CD4-positive, CD25-positive, alpha-beta regulatory T cell (primary cell): Measurements from ENCODE around the gene GMFB. TPM values are rescaled to one million over a fixed set of nuclear protein-coding genes. Genes with fewer than 3 reads are reported as not detected.

ENCODE experiments used
- ATAC-seq, 2 donors: fragments of 150-1000 bp; cut with Tn5 transposase; one replicate each; pipeline ENCODE4 v1.10.0; 2021; ENCODE audit warnings: low read depth in 2 of 2, moderate number of reproducible peaks in 2 of 2, moderate library complexity in 1 of 2
- DNase-seq, 3 donors: peaks; one replicate each; pipeline versions ENCODE4 v3.0.0 to v3.0.0-alpha.2; 2012 to 2022; ENCODE audit warnings: mixed read lengths in 1 of 3
- H3K27ac ChIP-seq: one replicate; pipeline ENCODE4 v1.7.0; 2013; ENCODE audit warnings: mild to moderate bottlenecking, low read length; ENCODE audit not compliant: insufficient read depth, poor library complexity, severe bottlenecking
- H3K27me3 ChIP-seq: one replicate; pipeline ENCODE4 v1.7.0; 2013; ENCODE audit warnings: low read length; ENCODE audit not compliant: control insufficient read depth, insufficient read depth
- H3K36me3 ChIP-seq: one replicate; pipeline ENCODE4 v1.7.0; 2013; ENCODE audit warnings: mild to moderate bottlenecking, low read length, moderate library complexity; ENCODE audit not compliant: control insufficient read depth, insufficient read depth
- H3K4me1 ChIP-seq: 2 replicates; pipeline ENCODE4 v1.7.0; 2013; ENCODE audit warnings: mild to moderate bottlenecking, low read length; ENCODE audit not compliant: insufficient read depth, control insufficient read depth, poor library complexity, severe bottlenecking
- H3K4me3 ChIP-seq: one replicate; pipeline ENCODE4 v1.7.0; 2013; ENCODE audit warnings: low read depth, mild to moderate bottlenecking, low read length, moderate library complexity
- H3K9me3 ChIP-seq, 2 experiments: 1 replicate in 1 of 2; 2 replicates in 1 of 2; pipeline ENCODE4 v1.7.0; 2013; ENCODE audit warnings: low read length in 2 of 2, mild to moderate bottlenecking in 1 of 2, moderate library complexity in 1 of 2; ENCODE audit not compliant: control insufficient read depth in 2 of 2
- H3K27ac Mint-ChIP-seq, 3 donors: one replicate each; pipeline ENCODE4 v1.8.0; 2020 to 2022; ENCODE audit warnings: mild to moderate bottlenecking in 3 of 3, mixed read lengths in 3 of 3, moderate library complexity in 2 of 3
- H3K27me3 Mint-ChIP-seq: one replicate; pipeline ENCODE4 v1.8.0; 2022; ENCODE audit warnings: mild to moderate bottlenecking, mixed read lengths
- H3K36me3 Mint-ChIP-seq: one replicate; pipeline ENCODE4 v1.8.0; 2020; ENCODE audit warnings: mixed read lengths
- H3K4me1 Mint-ChIP-seq, 4 donors: one replicate each; pipeline ENCODE4 v1.8.0; 2020 to 2022; ENCODE audit warnings: mixed read lengths in 4 of 4, mild to moderate bottlenecking in 1 of 4
- H3K4me3 Mint-ChIP-seq, 4 donors: one replicate each; pipeline ENCODE4 v1.8.0; 2020 to 2022; ENCODE audit warnings: mild to moderate bottlenecking in 4 of 4, mixed read lengths in 4 of 4, moderate library complexity in 3 of 4
- H3K9me3 Mint-ChIP-seq, 7 donors: one replicate each; pipeline ENCODE4 v1.8.0; 2020 to 2022; ENCODE audit warnings: mixed read lengths in 7 of 7, mild to moderate bottlenecking in 3 of 7, moderate library complexity in 2 of 7
- polyA plus RNA-seq, 4 donors: library from polyadenylated mRNA; unstranded; fragments of 300-500 nt; fragmentation: Illumina TruSeq; gene quantifications; one replicate each; pipeline ENCODE4 v1.2.3, GENCODE V29; 2021
- total RNA-seq: library from RNA; stranded (reverse); gene quantifications from one replicate; pipeline ENCODE4 v1.2.3, GENCODE V29; 2022

Gene GMFB
- total and polyA plus RNA-seq, 5 donors from 2014 or later, result 16.3 to 30.7 (median 20.8) TPM

DNA sequence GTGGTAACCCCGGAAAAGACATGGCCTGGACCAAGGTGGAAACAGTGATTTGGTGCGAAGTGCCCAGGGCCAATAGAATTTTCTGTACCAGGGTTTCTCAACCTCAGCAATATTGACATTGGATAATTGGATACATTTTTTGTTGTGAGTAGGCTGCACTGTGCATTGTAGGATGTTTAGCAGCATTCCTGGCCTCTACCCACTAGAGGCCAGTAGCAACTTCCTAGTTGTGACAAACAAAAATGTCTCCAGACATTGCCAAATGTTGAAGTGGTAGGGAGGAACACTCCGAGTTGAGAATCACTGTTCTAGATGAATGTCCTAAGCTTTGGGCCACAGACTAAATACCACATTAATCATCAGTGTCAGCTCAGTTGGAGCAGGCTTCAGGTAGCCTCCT lies 14.7 kb upstream of the GMFB start:
- Histone ChIP-seq H3K27ac (no peak overlapping the region), H3K27me3 (peaks cover 10% of the 10 kb centered on the region), H3K36me3 (no peaks in the 10 kb centered on the region), H3K9me3 (no peaks in the 10 kb centered on the region), H3K4me3 (no peak overlapping the region), H3K4me1 (no peaks in the 10 kb centered on the region)
- H3K27ac Mint-ChIP-seq, result no peak overlapping the region
- no peak for DNase-seq
- ATAC-seq, result no peak
- no peak overlapping the region for H3K4me3 Mint-ChIP-seq
- no peaks in the 10 kb centered on the region for H3K9me3 Mint-ChIP-seq
- H3K4me1 Mint-ChIP-seq, result no peaks in the 10 kb centered on the region
- no peaks in the 10 kb centered on the region for H3K36me3 Mint-ChIP-seq
- H3K27me3 Mint-ChIP-seq, result peaks cover 31% of the 10 kb centered on the region

DNA sequence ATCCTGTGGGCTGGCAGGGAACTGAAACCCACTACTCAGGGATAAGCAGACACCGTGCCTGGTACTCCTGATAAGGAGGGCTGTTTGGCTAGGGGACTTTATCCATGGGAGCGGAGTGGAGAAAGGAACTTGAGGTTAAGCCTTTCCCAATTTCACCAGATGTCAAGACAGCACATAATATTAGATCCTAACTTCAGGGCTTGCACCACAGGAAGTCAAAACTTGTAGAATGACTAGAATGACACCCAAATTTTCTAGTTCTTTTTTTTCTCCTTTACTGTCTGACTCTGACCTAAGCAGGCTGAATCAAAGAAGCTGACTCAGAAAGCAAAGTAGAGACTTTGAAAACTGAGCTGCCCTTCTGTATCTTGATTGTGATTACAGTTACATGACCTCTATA lies 13.8 kb upstream of the GMFB start:
- ATAC-seq (no peak), DNase-seq (no peak)
- H3K9me3 Mint-ChIP-seq, result no peaks in the 10 kb centered on the region
- Histone ChIP-seq H3K9me3 (no peaks in the 10 kb centered on the region), H3K27ac (no peak overlapping the region), H3K4me3 (no peak overlapping the region), H3K36me3 (no peaks in the 10 kb centered on the region), H3K4me1 (no peaks in the 10 kb centered on the region), H3K27me3 (peaks cover 11% of the 10 kb centered on the region)
- no peak overlapping the region for H3K27ac Mint-ChIP-seq
- H3K36me3 Mint-ChIP-seq, result no peaks in the 10 kb centered on the region
- peaks cover 35% of the 10 kb centered on the region for H3K27me3 Mint-ChIP-seq
- H3K4me1 Mint-ChIP-seq, result no peaks in the 10 kb centered on the region
- H3K4me3 Mint-ChIP-seq, result no peak overlapping the region

DNA sequence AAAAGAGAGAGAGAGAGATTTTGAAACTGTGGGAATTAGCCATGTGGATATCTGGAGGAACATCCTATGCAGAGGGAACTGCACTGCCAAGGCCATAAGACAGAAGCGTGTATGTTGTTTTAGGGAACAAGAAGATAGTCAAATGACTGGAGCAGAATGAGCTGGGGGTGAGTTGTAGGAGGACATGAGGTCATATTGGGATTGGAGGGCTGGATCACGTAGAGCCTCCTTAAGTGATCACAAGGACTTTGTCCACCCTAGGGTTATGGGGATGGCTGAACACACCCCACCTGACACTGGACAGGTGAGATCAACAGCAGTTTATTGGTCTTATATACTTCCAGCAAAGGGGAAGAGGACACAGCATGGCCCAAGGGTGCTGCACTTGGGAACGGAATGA lies 12.7 kb upstream of the GMFB start:
- Histone ChIP-seq H3K4me3 (no peak overlapping the region), H3K4me1 (no peaks in the 10 kb centered on the region), H3K27me3 (peaks cover 11% of the 10 kb centered on the region), H3K27ac (no peak overlapping the region), H3K9me3 (no peaks in the 10 kb centered on the region), H3K36me3 (no peaks in the 10 kb centered on the region)
- no peaks in the 10 kb centered on the region for H3K4me1 Mint-ChIP-seq
- H3K27me3 Mint-ChIP-seq, result peaks cover 35% of the 10 kb centered on the region
- H3K4me3 Mint-ChIP-seq, result no peak overlapping the region
- H3K9me3 Mint-ChIP-seq, result no peaks in the 10 kb centered on the region
- H3K36me3 Mint-ChIP-seq, result no peaks in the 10 kb centered on the region
- ATAC-seq (no peak), DNase-seq (no peak)
- no peak overlapping the region for H3K27ac Mint-ChIP-seq

DNA sequence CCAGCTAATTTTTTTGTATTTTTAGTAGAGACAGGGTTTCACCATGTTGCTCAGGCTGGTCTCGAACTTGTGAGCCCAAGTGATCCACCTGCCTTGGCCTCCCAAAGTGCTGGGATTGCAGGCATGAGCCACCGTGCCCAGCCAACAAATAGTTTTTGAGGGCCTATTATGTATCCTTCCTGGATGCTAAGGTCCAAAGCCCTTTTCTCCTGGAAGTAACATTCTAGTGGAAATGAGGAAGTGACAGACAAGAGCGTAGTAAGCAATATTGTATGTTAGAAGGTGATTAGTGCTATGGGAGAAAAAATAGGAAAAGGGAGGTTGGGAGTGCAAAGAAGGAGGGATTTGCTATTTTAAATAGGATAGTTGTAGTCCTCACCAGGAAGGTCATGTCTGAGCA lies 12.0 kb upstream of the GMFB start:
- H3K27me3 Mint-ChIP-seq, result peaks cover 38% of the 10 kb centered on the region
- peaks cover 11% of the 10 kb centered on the region for H3K27me3 ChIP-seq
- H3K27ac ChIP-seq, result no peak overlapping the region
- no peak overlapping the region for H3K4me3 Mint-ChIP-seq
- H3K9me3 Mint-ChIP-seq, result no peaks in the 10 kb centered on the region
- DNase-seq (no peak), ATAC-seq (no peak)
- H3K4me1 Mint-ChIP-seq, result no peaks in the 10 kb centered on the region
- H3K27ac Mint-ChIP-seq, result no peak overlapping the region
- H3K4me1 ChIP-seq, result no peaks in the 10 kb centered on the region
- H3K36me3 ChIP-seq, result no peaks in the 10 kb centered on the region
- H3K36me3 Mint-ChIP-seq, result no peaks in the 10 kb centered on the region
- H3K4me3 ChIP-seq, result no peak overlapping the region
- no peaks in the 10 kb centered on the region for H3K9me3 ChIP-seq

DNA sequence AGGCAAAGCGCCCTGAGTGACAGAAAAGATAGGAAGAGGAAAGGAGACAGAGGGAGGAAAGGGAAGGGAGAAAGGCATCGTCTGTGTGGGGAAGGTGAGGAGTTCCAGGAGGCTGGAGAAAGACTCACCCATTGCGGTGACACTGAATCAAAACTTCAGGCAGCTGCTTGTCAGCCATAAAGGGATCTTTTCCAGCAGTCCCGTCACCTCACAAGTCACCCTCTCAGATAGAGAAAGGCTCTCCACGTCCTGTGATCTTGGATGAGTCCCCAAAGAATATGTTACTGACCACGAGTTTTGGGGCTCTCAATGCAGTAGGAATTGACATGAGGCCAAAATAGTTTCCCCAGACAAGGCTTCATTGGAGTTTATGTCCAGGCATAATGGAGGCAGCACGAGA lies 9.8 kb upstream of the GMFB start:
- Mint-ChIP-seq H3K27me3 (peaks cover 28% of the 10 kb centered on the region), H3K4me1 (no peaks in the 10 kb centered on the region), H3K27ac (no peak overlapping the region), H3K36me3 (no peaks in the 10 kb centered on the region), H3K9me3 (no peaks in the 10 kb centered on the region), H3K4me3 (no peak overlapping the region)
- Histone ChIP-seq H3K4me3 (no peak overlapping the region), H3K4me1 (no peaks in the 10 kb centered on the region), H3K36me3 (no peaks in the 10 kb centered on the region), H3K27ac (no peak overlapping the region), H3K27me3 (peaks cover 11% of the 10 kb centered on the region), H3K9me3 (no peaks in the 10 kb centered on the region)
- ATAC-seq (no peak), DNase-seq (no peak)

DNA sequence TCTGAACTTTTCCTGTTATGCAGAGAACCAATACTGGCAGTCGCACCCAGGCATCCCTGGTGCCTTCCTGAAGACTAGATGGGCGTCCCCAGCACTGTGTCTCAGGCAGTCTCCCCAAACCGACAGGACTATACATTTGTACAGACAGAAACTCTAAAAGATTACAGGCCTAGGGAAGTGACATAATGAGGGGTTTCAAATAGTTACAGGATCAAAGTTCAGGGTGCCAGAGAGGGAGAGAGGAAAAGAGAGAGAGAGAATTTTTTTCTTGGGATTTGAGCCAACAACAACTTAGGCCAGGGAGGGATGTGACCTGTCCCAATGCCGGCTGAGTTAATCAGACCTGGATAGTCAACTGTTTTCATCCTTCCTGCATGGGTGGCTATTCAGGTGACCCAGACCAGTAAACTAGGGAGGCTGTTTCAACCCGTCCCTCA lies 9.3 kb upstream of the GMFB start:
- Histone ChIP-seq H3K9me3 (no peaks in the 10 kb centered on the region), H3K4me3 (no peak overlapping the region), H3K27ac (no peak overlapping the region), H3K36me3 (no peaks in the 10 kb centered on the region), H3K27me3 (peaks cover 11% of the 10 kb centered on the region), H3K4me1 (no peaks in the 10 kb centered on the region)
- no peak overlapping the region for H3K4me3 Mint-ChIP-seq
- H3K4me1 Mint-ChIP-seq, result no peaks in the 10 kb centered on the region
- ATAC-seq (no peak), DNase-seq (no peak)
- H3K36me3 Mint-ChIP-seq, result no peaks in the 10 kb centered on the region
- peak overlapping the region in 1 of 3 donors; percentile 54 for H3K27ac Mint-ChIP-seq
- H3K9me3 Mint-ChIP-seq, result no peaks in the 10 kb centered on the region
- H3K27me3 Mint-ChIP-seq, result peaks cover 28% of the 10 kb centered on the region

DNA sequence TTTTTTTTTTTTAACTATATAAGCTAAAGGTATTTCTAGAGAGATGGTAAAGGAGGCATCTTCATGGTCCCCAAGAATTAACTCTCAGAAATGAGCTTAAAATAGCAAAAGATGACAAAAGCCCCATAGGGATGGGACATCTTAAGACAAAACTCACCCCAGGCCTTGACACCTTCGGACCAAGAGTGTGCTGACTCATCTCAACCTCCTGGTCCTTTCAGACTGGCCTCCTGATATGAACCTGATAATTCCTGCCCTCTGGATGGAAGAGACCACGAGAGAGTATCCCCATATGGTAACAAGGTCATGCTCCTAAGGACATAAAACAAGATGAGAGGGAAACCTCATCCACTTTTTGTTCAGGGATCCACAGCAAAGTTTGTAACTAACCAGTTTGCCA lies 8.4 kb upstream of the GMFB start:
- H3K4me1 Mint-ChIP-seq, result no peaks in the 10 kb centered on the region

DNA sequence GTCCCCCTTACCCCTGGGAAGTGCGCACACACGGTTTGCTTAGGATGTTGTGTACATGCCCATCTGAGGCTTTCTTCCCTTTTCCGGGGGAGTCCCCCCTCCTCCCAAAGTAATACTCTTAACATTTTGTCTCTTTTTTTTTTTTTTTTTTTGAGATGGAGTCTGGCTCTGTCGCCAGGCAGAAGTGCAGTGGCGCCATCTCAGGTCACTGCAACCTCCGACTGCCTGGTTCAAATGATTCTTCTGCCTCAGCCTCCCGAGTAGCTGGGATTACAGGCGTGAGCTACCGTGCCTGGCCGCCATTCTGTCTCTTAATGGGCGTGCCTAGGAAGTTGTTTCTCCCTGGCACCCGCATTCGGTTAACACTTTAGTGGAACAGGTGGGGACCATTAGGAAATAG lies 4.5 kb upstream of the GMFB start:
- Mint-ChIP-seq H3K4me1 (peaks cover 10 to 19% (median 13%) of the 10 kb centered on the region in 4 donors), H3K27ac (peak overlapping the region in 1 of 3 donors; percentile 43), H3K9me3 (peaks cover 0 to 3% (median 0%) of the 10 kb centered on the region in 7 donors), H3K4me3 (no peak overlapping the region), H3K27me3 (peaks cover 6% of the 10 kb centered on the region), H3K36me3 (no peaks in the 10 kb centered on the region)
- Histone ChIP-seq H3K36me3 (no peaks in the 10 kb centered on the region), H3K9me3 (no peaks in the 10 kb centered on the region), H3K4me1 (peaks cover 13% of the 10 kb centered on the region), H3K4me3 (no peak overlapping the region), H3K27me3 (no peaks in the 10 kb centered on the region), H3K27ac (no peak overlapping the region)
- DNase-seq (no peak), ATAC-seq (no peak)

More for the DNA sequence above, 8.4 kb upstream of the GMFB start:
- Histone ChIP-seq H3K4me1 (no peaks in the 10 kb centered on the region), H3K36me3 (no peaks in the 10 kb centered on the region), H3K9me3 (no peaks in the 10 kb centered on the region), H3K27me3 (peaks cover 11% of the 10 kb centered on the region), H3K27ac (no peak overlapping the region), H3K4me3 (no peak overlapping the region)
- H3K9me3 Mint-ChIP-seq, result no peaks in the 10 kb centered on the region
- H3K36me3 Mint-ChIP-seq, result no peaks in the 10 kb centered on the region
- no peak overlapping the region for H3K4me3 Mint-ChIP-seq
- H3K27ac Mint-ChIP-seq, result no peak overlapping the region
- ATAC-seq (no peak), DNase-seq (no peak)
- peaks cover 25% of the 10 kb centered on the region for H3K27me3 Mint-ChIP-seq
